GM19238 (cell line): ENCODE results near the gene MTHFSD.
A peak's percentile ranks its signal among the peaks of the same experiment; 100 is the strongest.
"Not testable (repeated sequence)": the region's sequence is repeated elsewhere in the genome, so short reads cannot be mapped to it uniquely, and the experiment has no call there.

Source experiments
- DNase-seq: peaks from one replicate; pipeline ENCODE4 v3.0.0; 2011; ENCODE audit warnings: low spot score; ENCODE audit not compliant: insufficient read length

MTHFSD gene, protein sequence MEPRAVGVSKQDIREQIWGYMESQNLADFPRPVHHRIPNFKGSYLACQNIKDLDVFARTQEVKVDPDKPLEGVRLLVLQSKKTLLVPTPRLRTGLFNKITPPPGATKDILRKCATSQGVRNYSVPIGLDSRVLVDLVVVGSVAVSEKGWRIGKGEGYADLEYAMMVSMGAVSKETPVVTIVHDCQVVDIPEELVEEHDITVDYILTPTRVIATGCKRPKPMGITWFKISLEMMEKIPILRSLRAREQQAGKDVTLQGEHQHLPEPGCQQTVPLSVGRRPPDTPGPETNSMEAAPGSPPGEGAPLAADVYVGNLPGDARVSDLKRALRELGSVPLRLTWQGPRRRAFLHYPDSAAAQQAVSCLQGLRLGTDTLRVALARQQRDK

GRCh38 chr16:86554917-86555703 lies at the start of gene MTHFSD:
TSS of gene MTHFSD (minus strand) at chr16:86555235. CDS start at chr16:86555184, 51 bp downstream.
- peak; percentile 96 for DNase-seq

DNA sequence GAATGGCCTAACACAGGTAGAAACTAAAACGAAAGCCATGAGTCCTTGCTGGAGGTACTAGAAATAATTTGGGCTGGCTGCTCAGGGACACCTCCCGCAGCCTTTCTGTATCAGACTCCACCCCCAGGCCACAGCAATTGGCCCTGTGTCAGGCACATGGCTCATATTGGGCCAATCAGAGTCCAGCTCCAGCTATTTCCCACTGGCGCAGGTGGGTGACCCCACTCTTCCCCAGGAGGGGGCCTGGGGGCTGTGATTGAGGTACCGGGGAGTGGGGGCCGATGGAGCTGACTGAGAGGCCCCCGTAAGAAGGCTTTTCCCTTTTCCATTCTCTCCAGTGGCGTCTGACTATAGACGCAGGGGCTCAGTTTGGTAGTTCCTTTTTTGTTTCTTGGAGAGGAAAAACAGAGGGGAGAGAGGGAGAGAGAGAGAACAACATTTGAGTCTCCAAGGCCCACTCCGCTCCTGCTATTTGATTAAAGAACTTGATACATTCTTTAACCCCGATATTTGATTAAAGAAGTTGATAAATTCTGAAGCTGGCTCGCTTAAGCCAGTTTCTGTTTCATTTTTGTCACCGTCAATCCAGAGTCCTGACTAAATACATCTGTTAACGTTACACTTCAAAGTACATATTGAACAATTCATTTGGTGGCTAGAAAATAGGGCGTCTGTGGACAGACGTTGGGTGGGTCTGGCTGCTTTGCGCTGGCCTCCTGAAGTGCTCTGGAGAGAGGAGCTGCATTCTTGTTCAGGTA lies 49.6 kb upstream of the MTHFSD start:
- DNase-seq: peak; percentile 46

DNA sequence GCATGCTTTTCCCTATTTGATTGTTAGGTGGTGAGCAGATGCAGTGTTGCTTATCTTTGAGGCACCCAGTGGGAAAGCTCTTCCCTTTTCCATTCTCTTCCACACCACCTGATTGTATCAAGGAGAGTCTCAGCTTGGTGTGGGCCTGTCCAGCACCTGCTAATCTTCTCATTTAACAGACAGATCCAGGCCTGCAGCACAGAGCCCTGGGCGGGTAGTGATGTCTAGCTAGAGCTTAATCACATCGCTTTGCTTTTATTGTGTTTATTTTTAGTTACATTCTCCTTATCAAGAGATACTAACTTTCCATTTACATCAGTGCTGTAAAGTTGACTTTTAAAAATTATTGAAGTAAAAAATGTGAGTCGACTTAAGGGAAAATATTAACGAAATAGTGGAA lies 47.5 kb upstream of the MTHFSD start:
- DNase-seq: no peak

DNA sequence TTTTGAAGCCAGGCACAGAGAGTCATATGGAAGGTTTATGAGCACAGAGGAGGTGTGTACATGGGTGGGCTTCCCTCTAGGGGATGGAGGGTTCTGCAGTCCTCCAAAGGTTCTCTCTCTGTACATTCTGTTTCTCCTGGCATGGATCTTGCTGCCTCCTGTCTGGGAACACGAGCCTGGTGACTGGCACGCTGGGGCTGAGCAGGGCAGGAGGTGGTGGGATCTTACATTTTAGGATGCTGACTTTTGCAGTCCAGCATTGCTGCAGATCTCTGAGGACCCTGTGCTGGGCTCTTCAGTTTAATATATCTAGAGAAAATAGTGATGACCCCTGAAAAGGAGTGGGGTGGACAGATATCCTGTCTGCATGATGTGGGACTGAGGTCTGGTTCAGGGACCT lies 46.3 kb upstream of the MTHFSD start:
- DNase-seq: no peak

- DNase-seq: no peak
Observed at GRCh38 chr16:86598607-86599565, 43.9 kb upstream of the MTHFSD start.

DNA sequence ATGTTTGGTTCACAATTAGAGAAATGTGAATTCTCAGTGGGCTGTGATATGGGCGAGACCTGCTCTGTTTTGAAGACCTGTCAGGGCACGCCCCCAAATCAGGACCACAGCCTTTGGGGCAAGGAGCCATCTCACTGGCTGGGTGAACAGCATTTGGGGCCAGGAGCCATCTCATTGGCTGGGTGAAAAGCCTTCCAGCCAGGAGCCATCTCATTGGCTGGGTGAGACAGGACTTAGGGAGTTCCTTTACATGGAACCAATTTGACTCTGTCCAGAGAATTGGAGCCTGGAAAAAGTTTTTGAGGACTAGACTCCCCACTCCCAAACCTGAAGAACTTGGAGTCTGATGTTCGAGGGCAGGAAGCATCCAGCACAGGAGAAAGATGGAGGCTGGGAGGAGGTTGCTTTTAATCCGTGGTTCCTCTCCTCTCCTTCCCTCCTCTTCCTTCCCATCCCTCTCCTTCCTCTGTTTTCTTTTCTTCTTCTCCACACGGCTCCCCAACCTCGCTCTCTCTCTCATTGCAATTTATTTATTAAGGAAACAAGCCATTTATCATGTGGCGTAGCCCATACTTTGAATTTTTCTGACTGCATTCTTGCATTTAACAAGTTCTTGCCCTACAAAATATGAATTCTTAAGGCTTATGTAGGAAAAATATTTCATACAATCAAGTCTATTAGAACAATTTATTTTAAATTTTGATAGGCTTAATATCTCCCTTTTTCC lies 43.0 kb upstream of the MTHFSD start:
- no peak for DNase-seq

- no peak for DNase-seq
Observed at GRCh38 chr16:86597126-86597879, 42.3 kb upstream of the MTHFSD start.

DNA sequence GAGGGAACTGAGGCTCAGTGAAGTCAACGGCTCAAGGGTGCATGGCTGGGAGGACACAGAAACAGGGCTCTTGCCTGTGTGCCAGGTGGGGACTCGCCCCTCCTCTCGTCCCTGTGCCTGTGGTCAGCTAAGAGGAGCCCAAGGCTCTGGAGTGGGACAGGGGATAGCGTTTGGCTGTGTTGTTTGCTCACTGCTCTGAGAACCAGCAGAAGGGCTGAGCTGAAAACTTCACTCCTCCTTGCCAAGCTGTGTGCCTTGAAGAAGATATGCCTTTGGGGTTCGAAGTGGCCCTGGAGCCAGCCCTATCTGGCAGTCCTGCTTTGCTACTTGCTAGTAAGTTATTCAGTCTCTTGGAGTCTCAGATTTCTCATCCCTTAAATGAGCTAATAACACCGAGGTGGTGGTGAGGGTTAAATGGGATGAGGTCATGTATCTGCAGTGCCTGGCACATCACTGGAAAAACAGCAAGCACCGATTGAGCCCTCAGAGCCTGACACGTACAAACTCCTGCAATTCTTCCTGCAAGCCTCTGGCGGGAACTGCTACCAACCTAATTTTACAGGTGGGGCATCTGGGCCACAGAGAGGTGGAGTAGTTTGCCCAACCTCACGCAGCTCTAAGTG lies 41.1 kb upstream of the MTHFSD start:
- no peak for DNase-seq

DNA sequence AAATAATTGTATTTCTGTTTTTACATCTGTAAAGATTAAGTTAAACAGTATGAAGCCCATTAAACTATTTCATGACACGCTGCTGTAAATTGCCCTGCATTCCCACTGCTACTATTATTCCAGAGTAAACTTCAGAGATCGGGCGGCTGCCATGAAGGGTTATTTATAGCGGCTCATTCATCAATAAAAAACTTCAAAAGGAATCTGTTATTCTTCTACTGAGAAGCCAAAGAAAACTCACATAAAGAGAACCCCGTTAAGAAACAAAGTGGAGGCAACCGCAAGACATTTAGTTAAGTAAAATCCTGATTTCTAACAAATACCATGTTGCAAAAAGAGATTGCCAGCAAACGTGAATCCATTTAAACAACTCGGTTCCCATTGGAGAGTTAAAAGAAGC lies 39.7 kb upstream of the MTHFSD start:
- no peak for DNase-seq

DNA sequence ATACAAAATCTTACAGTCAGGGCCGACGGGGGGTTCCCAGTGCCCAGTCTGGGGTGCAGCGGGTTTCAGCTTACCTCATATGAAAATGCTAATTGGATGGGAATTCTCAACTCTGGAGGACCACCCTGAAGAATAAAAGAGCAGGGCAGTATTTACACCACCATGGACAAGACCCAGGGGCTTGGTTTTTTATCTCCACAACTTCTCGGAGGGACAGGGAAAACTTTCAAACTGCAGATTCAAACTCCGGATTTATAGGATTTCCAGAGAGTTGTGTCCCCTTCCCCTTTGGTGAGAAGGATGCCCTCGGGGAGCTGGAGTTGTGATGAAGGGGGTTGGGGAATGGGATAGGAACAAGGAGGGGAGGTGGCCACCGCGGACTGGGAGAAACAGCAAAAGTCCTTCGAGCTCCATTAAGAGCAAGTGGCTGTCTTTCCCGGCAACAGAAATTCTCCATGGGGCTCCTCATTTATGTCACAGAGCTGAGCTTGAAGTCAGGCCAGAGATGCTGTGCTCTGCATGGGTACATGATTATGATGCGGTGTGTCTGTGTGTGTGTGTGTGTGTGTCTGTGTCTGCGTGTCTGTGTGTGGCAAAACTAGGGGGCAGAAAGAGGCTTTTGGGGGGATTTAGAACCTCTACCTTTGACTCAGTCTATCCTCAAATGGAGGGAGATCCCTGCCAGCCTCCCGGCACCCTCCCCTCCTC lies 39.0 kb upstream of the MTHFSD start:
- DNase-seq: no peak

- DNase-seq: no peak
Observed at GRCh38 chr16:86591270-86591669, 36.2 kb upstream of the MTHFSD start.

DNA sequence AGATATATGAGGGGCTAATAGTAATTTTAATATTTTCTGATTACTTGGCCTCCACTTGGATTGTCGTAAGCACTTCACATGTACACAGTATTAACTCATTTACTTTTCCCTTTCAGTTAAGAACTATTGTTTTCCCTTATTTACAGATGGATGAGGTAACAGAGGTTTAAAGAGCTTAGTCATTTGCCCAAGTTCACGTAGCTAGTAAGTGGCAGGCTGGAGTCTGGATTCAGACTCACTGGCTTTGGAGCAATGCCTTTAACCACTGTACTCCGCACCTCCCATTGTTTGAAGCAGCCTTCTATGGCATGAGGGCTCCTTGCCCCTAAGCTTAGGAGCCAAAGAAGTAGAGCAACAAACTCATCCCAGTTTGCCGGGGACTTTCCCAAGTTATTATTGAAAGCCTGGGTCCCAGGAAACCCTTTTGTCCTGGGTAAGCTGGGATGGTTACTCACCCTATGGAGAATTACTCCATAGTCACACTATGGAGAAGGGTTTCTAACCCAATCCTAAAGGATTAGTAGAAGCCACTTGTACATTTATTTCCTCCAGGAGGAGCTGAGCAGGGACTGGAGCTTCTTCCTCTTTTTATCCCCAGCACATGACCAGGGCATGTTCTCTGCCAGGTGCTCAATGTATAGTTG lies 35.6 kb upstream of the MTHFSD start:
- DNase-seq: no peak

DNA sequence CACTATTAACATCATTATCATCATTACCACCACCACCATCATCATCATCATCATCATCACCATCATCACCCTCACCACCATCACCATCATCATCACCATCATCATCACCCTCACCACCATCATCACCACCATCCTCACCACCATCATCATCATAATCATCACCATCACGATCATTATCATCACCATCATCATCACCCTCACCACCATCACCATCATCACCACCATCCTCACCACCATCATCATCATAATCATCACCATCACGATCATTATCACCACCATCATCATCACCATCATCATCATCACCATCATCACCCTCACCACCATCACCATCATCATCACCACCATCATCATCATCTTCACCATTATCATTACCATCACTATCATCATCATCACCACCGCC lies 32.9 kb upstream of the MTHFSD start:
- not testable (repeated sequence) for DNase-seq

DNA sequence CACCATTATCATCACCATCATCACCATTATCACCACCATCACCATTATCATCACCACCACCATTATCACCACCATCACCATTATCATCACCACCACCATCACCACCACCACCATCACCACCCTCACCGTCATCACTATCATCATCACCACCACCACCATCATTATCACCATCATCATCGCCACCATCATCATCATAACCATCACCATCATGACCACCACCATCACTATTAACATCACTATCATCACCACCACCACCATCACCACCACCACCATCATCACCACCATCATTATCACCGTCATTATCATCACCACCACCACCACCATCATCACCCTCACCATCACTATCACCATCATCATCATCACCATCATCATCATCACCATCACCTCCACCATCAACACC lies 32.5 kb upstream of the MTHFSD start:
- no peak for DNase-seq

GRCh38 chr16:86585821-86586611 lies 31.0 kb upstream of the MTHFSD start:
- no peak for DNase-seq

DNA sequence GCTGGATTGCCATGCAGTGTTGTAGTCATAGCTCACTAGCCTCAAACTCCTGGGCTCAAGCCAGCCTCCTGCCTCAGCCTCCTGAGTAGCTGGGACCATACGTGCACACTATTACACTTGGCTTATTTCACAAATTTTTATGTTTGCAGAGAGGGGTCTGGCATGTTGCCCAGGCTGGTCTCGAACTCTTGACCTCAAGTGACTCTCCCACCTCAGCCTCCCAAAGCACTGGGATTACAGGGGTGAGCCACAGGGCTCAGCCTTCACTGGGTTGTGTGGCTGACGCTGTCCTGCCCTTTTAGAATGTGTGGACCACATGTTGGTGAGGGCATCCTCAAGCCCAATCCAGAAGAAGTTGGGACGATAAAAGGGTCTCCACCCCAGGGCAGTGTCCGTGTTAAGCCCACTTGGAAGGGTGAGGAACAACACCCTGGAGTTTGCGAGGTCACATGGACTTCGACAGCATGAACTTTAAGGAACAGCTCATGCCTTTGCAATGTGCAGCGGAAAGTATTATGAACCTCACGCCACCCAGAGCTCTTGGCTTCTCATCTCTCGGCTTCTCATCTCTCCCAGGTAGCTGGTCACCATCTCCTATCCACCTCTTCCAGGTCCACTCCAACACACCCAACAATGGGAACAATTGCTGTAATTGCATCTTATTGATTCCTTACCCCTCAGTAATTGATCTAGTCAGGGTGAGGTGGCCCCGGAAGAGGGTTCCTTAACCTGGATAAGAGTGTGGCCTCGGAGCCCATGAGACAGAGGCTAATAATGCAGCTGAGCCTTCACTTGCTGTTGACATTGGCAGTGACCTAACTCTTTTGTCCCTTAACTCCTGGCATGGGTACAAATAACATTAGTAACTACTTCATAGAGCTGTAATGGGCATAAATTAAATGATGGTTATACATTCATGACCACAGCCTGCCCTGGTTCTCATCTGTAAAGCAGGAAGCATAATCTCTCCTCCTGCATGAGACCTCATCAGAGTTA lies 30.0 kb upstream of the MTHFSD start:
- DNase-seq: no peak
